Stomach smooth muscle (tissue), 2 donors: ENCODE results near the gene FFAR1.

Experiments
- H3K27ac ChIP-seq: one replicate; pipeline ENCODE4 v1.7.0; 2013; ENCODE audit warnings: mild to moderate bottlenecking, low read length, inconsistent platforms
- H3K27me3 ChIP-seq, 2 donors: one replicate each; pipeline ENCODE4 v1.7.0; 2013; ENCODE audit warnings: low read length in 2 of 2; ENCODE audit not compliant: insufficient read depth in 2 of 2, control insufficient read depth in 1 of 2
- H3K36me3 ChIP-seq, 2 donors: one replicate each; pipeline ENCODE4 v1.7.0; 2013; ENCODE audit warnings: low read length in 2 of 2; ENCODE audit not compliant: control insufficient read depth in 2 of 2, insufficient read depth in 2 of 2
- H3K4me1 ChIP-seq: one replicate; pipeline ENCODE4 v1.7.0; 2013; ENCODE audit warnings: low read length; ENCODE audit not compliant: control insufficient read depth, insufficient read depth
- H3K4me3 ChIP-seq, 2 donors: one replicate each; pipeline ENCODE4 v1.7.0; 2013; ENCODE audit warnings: low read length in 2 of 2
- H3K9ac ChIP-seq, 2 donors: one replicate each; pipeline ENCODE4 v1.7.0; 2013; ENCODE audit warnings: low read length in 2 of 2, mild to moderate bottlenecking in 1 of 2
- H3K9me3 ChIP-seq, 2 donors: one replicate each; pipeline ENCODE4 v1.7.0; 2013; ENCODE audit warnings: low read length in 2 of 2; ENCODE audit not compliant: control insufficient read depth in 2 of 2
- donor health status: healthy.
- donor health status: Pancreatic carcinoma.

FFAR1 gene

GRCh38 chr19:35342430-35342829 is 5.3 kb upstream of the FFAR1 start:
- H3K36me3 ChIP-seq: no peaks in the 10 kb centered on the region
- no peak overlapping the region for H3K9ac ChIP-seq
- no peak overlapping the region for H3K4me3 ChIP-seq
- no peak overlapping the region for H3K27ac ChIP-seq
- H3K4me1 ChIP-seq: no peaks in the 10 kb centered on the region
- no peaks in the 10 kb centered on the region for H3K9me3 ChIP-seq
- peaks cover 3% of the 10 kb centered on the region in 2 donors for H3K27me3 ChIP-seq

- Histone ChIP-seq H3K4me1 (no peaks in the 10 kb centered on the region), H3K36me3 (no peaks in the 10 kb centered on the region), H3K27me3 (peaks cover 3 to 5% of the 10 kb centered on the region in 2 donors), H3K4me3 (no peak overlapping the region), H3K27ac (no peak overlapping the region), H3K9me3 (no peaks in the 10 kb centered on the region), H3K9ac (no peak overlapping the region)
Measured at GRCh38 chr19:35344511-35345031, 3.1 kb upstream of the FFAR1 start.

DNA sequence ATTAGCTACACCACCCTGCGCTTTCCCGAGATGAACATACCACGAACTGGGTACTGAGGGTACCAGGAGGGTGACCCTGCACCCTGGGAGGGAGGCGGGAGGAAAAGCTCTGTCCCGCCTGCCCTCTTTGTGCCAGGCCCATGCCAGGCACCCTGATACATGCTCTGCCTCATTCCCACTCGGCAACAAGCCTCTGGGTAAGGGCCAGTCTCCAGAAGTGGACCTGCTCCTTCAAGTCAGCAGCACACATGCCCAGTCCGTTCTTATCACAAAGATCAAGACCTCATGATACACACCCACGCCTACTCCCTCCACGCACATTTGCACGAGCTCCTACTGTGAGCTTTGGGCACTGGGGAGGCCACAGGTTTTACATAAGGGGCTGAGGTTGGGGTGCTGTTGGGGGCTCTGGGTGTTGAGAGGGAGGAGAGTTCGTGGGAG is 2.0 kb upstream of the FFAR1 start:
- H3K36me3 ChIP-seq: no peaks in the 10 kb centered on the region
- H3K4me3 ChIP-seq: no peak overlapping the region
- no peak overlapping the region for H3K9ac ChIP-seq
- H3K27me3 ChIP-seq: peaks cover 5 to 7% of the 10 kb centered on the region in 2 donors
- H3K9me3 ChIP-seq: no peaks in the 10 kb centered on the region
- no peaks in the 10 kb centered on the region for H3K4me1 ChIP-seq
- no peak overlapping the region for H3K27ac ChIP-seq

GRCh38 chr19:35346193-35347052 is 1.3 kb upstream of the FFAR1 start:
- Histone ChIP-seq H3K4me3 (no peak overlapping the region), H3K27me3 (peaks cover 5 to 9% of the 10 kb centered on the region in 2 donors), H3K4me1 (no peaks in the 10 kb centered on the region), H3K9ac (no peak overlapping the region), H3K27ac (no peak overlapping the region), H3K9me3 (no peaks in the 10 kb centered on the region), H3K36me3 (no peaks in the 10 kb centered on the region)

GRCh38 chr19:35347930-35348298 is 212 bp downstream of the FFAR1 start:
- no peaks in the 10 kb centered on the region for H3K36me3 ChIP-seq
- no peak overlapping the region for H3K27ac ChIP-seq
- H3K9me3 ChIP-seq: no peaks in the 10 kb centered on the region
- H3K27me3 ChIP-seq: peaks cover 6 to 11% of the 10 kb centered on the region in 2 donors
- H3K4me1 ChIP-seq: no peaks in the 10 kb centered on the region
- H3K9ac ChIP-seq: no peak overlapping the region
- no peak overlapping the region for H3K4me3 ChIP-seq

DNA sequence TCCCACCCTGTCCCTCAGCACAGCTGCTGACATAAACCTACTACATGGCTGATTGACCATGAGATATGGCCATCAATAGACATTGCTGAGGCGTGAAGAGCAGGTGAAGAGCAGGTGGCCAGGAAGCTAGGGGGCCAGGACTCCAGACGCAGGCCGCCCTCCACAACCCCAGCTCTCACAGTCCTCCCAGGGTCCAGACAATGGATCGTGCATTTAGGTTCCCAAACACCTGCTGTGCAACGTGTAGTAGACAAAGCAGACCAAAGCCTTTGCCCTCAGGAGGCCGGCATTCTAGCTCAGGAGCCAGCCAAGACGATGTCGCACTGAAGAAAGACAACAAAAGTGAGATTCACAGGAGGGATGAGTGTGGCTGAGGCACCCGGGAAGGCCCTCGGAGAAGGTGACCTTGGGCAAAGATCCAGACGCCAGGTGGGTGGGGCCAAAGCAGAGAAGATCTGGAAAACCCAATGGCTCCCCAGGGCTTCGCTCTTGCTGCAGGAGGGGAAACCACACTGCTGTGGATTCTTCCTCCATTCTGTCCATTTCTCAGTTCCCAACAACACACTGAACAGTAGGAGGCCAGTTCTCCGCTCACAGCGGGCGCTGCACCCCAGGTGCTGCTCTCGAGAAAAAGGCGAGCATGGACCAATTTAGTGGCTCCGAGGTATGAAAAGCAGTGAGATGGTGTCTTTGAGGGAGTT is 1.4 kb downstream of the FFAR1 start:
- Histone ChIP-seq H3K27ac (no peak overlapping the region), H3K4me1 (no peaks in the 10 kb centered on the region), H3K27me3 (peaks cover 6 to 11% of the 10 kb centered on the region in 2 donors), H3K4me3 (no peak overlapping the region), H3K36me3 (no peaks in the 10 kb centered on the region), H3K9me3 (no peaks in the 10 kb centered on the region), H3K9ac (no peak overlapping the region)

DNA sequence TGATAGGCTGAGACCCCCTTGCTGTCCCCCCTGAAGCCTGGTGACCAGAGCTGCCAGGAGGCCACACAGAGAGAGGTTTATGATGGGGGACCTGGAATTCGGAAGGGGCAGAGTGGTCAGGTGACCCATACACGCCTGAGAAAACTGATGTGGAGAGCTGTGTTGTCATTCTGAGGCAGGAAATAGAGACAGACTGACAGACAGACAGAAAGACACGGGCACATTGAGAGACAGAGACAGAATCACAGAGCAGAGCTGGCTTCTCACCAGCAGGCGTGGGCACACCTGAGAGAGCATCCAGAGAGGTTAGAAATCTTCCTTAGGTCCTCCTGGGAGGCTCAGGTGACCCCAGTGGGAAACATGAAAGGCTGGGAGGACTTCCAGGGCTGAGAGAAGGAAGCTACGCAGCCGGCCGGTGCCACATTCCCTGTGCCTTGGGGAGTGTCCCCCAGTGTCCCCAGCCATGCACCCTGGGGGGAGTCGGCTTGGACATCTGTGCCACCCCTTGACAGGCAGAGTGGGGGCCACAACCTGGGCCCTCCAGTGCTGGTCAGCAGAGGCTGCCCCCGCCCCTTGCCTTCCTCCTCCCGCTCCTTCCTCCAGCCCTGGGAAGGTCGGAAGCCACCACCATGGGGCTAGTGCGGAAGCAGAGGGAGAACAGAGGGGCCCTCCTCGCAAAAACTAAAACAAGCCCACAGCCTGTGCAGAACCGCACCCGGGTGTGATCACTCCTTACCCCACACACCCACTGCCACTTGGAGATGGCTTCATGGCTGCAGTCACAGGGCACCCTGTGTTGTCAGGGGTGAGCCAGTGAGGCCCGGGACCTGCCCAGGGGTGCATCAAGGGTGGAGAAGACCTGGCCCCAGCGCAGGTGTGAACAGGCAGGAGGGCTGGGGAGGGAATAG is 2.2 kb downstream of the FFAR1 start:
- H3K27me3 ChIP-seq: peaks cover 6 to 10% of the 10 kb centered on the region in 2 donors
- H3K4me1 ChIP-seq: no peaks in the 10 kb centered on the region
- no peaks in the 10 kb centered on the region for H3K9me3 ChIP-seq
- no peak overlapping the region for H3K27ac ChIP-seq
- H3K9ac ChIP-seq: no peak overlapping the region
- no peak overlapping the region for H3K4me3 ChIP-seq
- H3K36me3 ChIP-seq: no peaks in the 10 kb centered on the region

DNA sequence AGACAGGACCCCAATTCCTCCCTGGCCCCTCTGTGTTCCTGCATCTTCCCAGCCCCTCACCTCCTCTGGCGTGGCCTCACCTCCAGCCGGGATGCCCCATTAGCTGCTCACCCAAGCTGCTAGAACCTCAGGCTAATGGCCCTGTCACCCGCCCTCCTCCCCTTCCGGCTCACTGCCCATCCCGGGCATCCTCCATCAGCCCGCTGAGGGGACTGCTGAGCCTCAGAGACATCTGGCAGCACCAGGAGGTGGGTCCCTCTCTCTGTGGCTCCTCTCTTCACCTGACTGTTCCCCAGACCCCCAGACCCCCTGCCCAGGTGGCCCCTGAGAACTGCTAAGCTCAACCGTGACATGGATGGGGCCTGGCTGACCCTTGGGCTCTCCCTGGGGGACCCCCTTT is 2.9 kb downstream of the FFAR1 start:
- Histone ChIP-seq H3K9me3 (no peaks in the 10 kb centered on the region), H3K27me3 (peaks cover 9 to 15% of the 10 kb centered on the region in 2 donors), H3K4me3 (no peak overlapping the region), H3K36me3 (no peaks in the 10 kb centered on the region), H3K4me1 (no peaks in the 10 kb centered on the region), H3K27ac (no peak overlapping the region), H3K9ac (no peak overlapping the region)

GRCh38 chr19:35351411-35352176 is 3.9 kb downstream of the FFAR1 start:
- Histone ChIP-seq H3K36me3 (no peaks in the 10 kb centered on the region), H3K9me3 (no peaks in the 10 kb centered on the region), H3K27me3 (peaks cover 11 to 17% of the 10 kb centered on the region in 2 donors), H3K27ac (no peak overlapping the region), H3K4me1 (no peaks in the 10 kb centered on the region), H3K4me3 (no peak overlapping the region), H3K9ac (no peak overlapping the region)

DNA sequence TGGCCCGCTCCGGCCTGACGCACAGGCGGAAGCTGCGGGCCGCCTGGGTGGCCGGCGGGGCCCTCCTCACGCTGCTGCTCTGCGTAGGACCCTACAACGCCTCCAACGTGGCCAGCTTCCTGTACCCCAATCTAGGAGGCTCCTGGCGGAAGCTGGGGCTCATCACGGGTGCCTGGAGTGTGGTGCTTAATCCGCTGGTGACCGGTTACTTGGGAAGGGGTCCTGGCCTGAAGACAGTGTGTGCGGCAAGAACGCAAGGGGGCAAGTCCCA is 4.4 kb downstream of the FFAR1 start:
- Histone ChIP-seq H3K9me3 (no peaks in the 10 kb centered on the region), H3K27me3 (peaks cover 11 to 17% of the 10 kb centered on the region in 2 donors), H3K4me1 (no peaks in the 10 kb centered on the region), H3K36me3 (no peaks in the 10 kb centered on the region), H3K9ac (no peak overlapping the region), H3K4me3 (no peak overlapping the region), H3K27ac (no peak overlapping the region)
